Brain pericyte (primary cell): Measurements from ENCODE around the gene SH2D7.
"Not testable (repeated sequence)": the region's sequence is repeated elsewhere in the genome, so short reads cannot be mapped to it uniquely, and the experiment has no call there.

Experiments
- DNase-seq: peaks from one replicate; pipeline ENCODE4 v3.0.0-alpha.2; 2012; ENCODE audit warnings: low read depth, low spot score

Gene SH2D7

GRCh38 chr15:78140292-78140691 lies 47.9 kb downstream of the SH2D7 start:
- no peak for DNase-seq

DNA sequence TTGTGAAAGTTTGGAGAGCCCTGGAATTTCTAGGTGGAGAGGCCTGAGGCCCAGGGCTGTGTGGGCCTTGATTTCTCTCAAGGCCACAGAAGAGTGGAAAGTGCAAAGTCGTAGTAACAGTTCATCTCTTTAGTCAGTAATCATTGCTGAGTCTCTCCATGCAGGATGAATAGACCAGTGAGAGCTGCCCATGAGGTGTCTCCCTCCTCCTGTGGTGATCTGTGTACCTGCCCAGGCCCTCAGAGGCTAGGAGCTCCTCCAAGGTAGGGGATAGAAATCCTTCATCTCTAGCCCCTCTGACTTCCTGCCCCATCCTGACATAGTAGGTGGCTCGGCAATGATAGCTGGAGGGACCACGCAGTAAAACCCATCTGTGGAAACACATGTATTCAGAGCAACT lies 50.0 kb downstream of the SH2D7 start:
- DNase-seq = no peak

DNA sequence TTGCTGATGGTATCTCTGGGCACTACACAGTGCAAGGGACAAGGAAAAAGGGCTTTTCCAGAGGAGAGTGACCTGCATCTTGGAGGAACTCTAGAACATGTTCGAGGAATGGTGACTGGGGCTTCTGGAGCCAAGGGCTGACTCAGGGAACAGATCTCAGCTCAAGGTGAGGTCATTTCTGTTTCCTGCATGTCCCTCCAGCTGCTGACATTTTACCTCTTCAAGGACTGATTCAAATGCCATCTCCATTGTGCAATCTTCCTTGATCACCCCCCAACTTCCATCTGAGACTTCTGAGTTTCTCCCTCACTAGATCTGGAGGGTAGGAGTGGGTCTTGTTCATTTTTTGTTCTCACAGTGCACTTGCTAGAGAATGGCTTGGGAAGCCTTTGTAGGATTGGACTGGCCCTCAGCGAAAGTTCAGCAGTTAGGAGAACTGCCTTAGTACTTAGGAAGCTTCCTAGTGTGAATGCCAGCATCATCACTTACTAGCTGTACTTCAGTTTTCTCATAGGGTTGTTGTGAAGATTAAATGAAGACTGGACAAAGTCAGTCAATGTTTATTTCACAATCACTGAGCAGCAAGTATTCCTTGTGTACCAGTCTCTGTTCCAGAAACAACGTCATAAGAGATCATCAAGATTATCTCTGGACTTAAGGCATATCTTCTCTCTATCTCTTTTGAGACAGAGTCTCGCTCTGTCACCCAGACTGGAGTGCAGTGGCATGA lies 54.2 kb downstream of the SH2D7 start:
- no peak for DNase-seq

DNA sequence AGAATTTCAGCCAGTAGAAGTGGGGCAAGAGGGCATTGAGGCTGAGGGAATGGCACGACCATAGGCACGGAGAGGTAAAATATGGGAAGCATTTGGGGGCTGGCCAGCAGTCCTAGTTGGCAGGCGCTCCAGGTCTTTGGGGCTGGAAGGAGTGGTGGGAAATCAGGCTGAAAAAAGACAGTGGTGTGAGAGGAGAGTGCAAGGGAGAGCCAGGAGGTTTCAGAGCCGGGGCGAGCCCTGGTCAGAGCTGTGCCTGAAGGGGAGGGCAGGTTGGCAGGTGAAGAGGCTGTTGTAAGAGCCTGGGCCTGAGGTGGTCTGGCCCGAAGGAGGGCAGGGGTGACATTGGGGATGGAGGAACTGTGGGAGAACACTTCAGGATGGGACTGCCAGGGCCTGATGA lies 55.2 kb downstream of the SH2D7 start:
- DNase-seq = no peak

DNA sequence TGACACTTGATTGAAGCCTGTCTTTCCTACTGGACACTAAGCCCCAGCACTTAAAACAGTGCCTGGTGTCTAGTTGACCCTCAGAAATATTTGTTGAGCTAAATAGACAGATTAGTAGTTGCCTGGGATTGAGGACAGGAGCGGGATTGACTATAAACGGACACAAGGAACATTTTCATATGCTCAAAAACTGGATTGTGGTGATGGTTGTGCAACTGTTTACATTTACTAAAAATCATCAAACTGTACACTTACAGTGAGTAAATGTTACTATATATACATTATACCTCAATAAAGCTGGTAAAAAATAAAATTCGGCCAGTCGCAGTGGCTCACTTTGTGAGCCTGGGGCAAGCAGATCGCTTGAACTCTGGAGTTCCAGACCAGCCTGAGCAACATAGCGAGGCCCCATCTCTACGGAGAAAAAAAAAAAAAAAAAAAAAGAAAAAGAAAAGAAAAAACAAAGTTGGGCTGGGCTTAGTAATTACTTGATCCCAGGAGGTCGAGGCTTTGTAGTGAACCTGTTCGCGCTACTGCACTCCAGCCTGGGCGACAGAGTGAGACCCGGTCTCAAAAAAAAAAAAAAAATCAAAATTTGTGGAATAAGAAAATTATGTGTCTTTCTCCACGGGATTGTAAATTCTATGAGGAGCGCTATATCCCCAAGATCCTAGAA lies 56.2 kb downstream of the SH2D7 start:
- DNase-seq = no peak

GRCh38 chr15:78149068-78149804 lies 56.9 kb downstream of the SH2D7 start, which contains the start of gene IDH3A:
TSS of gene IDH3A (plus strand) at chr15:78149362. CDS start at chr15:78149404, 42 bp downstream.
- peak; percentile 88 for DNase-seq

DNA sequence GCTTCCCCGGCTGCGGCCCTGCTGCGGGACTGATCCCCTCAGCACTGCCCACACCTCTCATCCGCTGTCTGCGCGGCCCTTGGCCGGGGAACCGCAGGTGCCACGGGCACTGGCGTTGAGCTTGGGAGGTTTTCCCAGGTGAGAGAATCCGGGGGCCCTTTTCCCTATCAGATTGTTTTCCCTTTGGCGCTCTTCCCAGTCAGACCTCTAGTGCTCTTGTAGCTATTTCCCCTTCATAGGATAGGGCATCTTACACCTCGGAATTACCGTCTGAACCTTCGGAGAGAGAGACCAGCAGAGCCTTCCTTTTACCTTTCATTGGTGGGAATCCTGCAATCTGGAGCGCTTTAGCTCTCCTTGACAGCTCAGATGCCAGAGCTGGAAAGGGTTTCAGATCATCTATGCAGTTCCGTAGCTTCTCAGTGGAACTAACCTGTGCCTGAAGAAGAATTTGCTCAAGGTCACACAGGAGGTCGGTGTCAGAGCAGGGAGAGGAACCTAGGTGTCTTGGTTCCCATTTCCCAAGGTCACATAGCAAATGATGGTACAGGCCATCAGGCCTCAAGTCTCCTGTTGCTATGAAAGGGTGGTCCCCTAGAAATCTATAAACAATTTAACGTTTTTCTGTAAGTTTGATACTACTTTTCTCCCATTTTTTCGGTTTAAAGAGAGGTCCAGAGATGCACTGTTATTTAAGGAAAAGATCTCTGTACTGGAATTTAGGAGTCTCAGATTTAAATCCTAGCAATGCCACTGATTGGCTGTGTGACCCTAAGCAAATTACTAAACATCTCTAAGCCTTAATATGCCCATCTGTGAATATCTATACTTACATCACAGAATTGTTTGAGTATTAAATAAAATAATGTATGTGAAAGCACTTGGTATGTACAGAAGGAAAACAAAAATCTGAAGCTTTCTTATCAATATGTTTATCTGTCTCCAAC lies 57.7 kb downstream of the SH2D7 start:
- DNase-seq = no peak

- not testable (repeated sequence) for DNase-seq
Observed at GRCh38 chr15:78151075-78151474, 58.7 kb downstream of the SH2D7 start.
